Choroid plexus epithelial cell (primary cell): Measurements from ENCODE around the gene BACH1.
A peak's percentile ranks its signal among the peaks of the same experiment; 100 is the strongest.

Experiments used
- DNase-seq: peaks from one replicate; pipeline ENCODE4 v3.0.0-alpha.2; 2010; ENCODE audit warnings: low read depth
- H3K4me3 ChIP-seq: 2 replicates; pipeline ENCODE4 v1.5.1; 2011; ENCODE audit warnings: low read depth, mild to moderate bottlenecking, control low read depth, low read length, moderate library complexity
- TF ChIP-seq, protein P1 (sequence below): conservative IDR thresholded peaks from 2 replicates; pipeline ENCODE4 v1.5.1; 2011; ENCODE audit warnings: low read depth, mild to moderate bottlenecking, control low read depth, inconsistent platforms, low read length, moderate library complexity

Gene BACH1

DNA sequence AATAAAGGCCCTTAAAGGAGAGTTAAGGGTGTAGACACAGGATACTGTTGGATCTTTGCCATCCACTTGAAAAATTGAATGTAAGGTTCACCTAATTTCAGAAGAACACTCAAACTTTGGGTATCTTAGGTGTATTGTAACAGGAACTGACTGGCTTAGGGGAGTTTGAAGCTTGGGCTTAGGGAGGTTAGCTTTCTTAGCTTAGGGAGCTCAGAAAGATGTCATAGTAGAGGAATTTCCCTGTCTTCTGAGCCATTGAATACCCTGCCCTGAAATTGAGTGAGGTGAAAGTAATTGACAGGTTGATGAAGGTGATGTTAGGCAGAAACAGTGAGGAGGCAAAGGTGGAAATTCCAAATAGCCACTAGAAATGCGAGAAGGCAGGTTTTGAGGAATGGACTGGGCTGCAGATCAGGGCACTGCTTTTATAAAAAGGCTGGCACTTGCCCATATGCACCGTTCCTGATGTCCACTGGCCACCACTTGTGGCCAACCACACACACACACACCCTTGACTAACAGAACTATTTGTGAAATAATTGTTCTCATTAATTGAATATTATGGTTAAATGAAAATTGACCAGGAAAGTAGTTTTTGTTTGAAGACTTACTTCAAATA, 16.5 kb downstream of the BACH1 start:
- no peak overlapping the region for H3K4me3 ChIP-seq
- no peak for DNase-seq
- TF ChIP-seq, protein P1, sequence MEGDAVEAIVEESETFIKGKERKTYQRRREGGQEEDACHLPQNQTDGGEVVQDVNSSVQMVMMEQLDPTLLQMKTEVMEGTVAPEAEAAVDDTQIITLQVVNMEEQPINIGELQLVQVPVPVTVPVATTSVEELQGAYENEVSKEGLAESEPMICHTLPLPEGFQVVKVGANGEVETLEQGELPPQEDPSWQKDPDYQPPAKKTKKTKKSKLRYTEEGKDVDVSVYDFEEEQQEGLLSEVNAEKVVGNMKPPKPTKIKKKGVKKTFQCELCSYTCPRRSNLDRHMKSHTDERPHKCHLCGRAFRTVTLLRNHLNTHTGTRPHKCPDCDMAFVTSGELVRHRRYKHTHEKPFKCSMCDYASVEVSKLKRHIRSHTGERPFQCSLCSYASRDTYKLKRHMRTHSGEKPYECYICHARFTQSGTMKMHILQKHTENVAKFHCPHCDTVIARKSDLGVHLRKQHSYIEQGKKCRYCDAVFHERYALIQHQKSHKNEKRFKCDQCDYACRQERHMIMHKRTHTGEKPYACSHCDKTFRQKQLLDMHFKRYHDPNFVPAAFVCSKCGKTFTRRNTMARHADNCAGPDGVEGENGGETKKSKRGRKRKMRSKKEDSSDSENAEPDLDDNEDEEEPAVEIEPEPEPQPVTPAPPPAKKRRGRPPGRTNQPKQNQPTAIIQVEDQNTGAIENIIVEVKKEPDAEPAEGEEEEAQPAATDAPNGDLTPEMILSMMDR, result no peak

GRCh38 chr21:29316029-29316742, 17.5 kb downstream of the BACH1 start:
- H3K4me3 ChIP-seq, result no peak overlapping the region
- DNase-seq, result no peak
- TF ChIP-seq, protein P1, result no peak

- TF ChIP-seq, protein P1, result no peak
- H3K4me3 ChIP-seq, result no peak overlapping the region
These were observed 18.1 kb downstream of the BACH1 start for GRCh38 chr21:29316806-29317205.

GRCh38 chr21:29318354-29318753, 19.6 kb downstream of the BACH1 start:
- TF ChIP-seq, protein P1, result no peak
- peak; percentile 59 for DNase-seq
- no peak overlapping the region for H3K4me3 ChIP-seq

More at GRCh38 chr21:29316806-29317205, 18.1 kb downstream of the BACH1 start:
- DNase-seq, result no peak

GRCh38 chr21:29320031-29320430, 21.3 kb downstream of the BACH1 start:
- TF ChIP-seq, protein P1, result no peak
- no peak for DNase-seq
- no peak overlapping the region for H3K4me3 ChIP-seq

DNA sequence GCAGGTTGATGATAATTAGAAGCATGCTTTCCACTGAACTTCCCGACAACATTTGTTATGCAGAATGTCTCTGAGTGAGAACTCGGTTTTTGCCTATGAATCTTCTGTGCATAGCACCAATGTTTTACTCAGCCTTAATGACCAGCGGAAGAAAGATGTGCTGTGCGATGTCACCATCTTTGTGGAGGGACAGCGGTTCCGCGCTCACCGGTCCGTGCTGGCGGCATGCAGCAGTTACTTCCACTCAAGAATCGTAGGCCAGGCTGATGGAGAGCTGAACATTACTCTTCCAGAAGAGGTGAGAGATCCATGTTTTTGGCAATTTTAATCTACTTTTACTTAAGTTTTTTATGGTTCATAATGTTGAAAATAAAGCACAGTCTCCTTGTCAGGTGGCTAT, 22.5 kb downstream of the BACH1 start:
- TF ChIP-seq, protein P1, result no peak
- H3K4me3 ChIP-seq, result no peak overlapping the region
- DNase-seq, result no peak
